AG04449 (cell line): ENCODE data around the gene HNRNPUL2.

Experiments used
- CTCF ChIA-PET: fragments of 350-600 bp; formaldehyde crosslinking; extraction: SDS; loops from one replicate; lab custom pipeline; 2021; ENCODE audit warnings: antibody characterized with exemption; lab: Yijun Ruan, JAX
- POLR2A ChIA-PET: fragments of 400-600, 350-600 bp; formaldehyde crosslinking; extraction: SDS; loops from one replicate; lab custom pipeline; 2020; ENCODE audit warnings: antibody characterized with exemption, inconsistent platforms; lab: Yijun Ruan, JAX
- DNase-seq: peaks from one replicate; pipeline ENCODE4 v3.0.0-alpha.2; 2010; ENCODE audit warnings: low read depth, low spot score
- H3K4me3 ChIP-seq: 2 replicates; pipeline ENCODE4 v1.5.1; 2011; ENCODE audit warnings: low read depth, mild to moderate bottlenecking, control low read depth, low read length
- CTCF ChIP-seq: IDR thresholded peaks from one replicate; pipeline ENCODE4 v1.5.1; 2011; ENCODE audit warnings: mild to moderate bottlenecking, moderate library complexity, low read length, control low read depth, inconsistent platforms; ENCODE audit not compliant: insufficient read depth; ENCODE audit errors: missing control alignments

HNRNPUL2 gene

GRCh38 chr11:62665075-62665598 is 62.1 kb downstream of the HNRNPUL2 start, which contains the start of the genes C11orf98 and CSKMT:
C11orf98 (minus strand) TSS chr11:62665210; CDS start chr11:62665169, 41 bp downstream.
CSKMT (plus strand) TSS chr11:62665312; CDS start chr11:62665880, 568 bp downstream.
- ChIA-PET CTCF (interaction anchor here (0.7 to 6.1 kb wide), 13 partner anchors 11 to 270 kb away, joined by 3 to 26 read pairs (median 3); partner anchors contain the start of genes BSCL2, GNG3 and TUT1), POLR2A (interaction anchor here (0.5 to 3.3 kb wide), 46 partner anchors 8 to 270 kb away, joined by 3 to 58 read pairs (median 6); partner anchors contain the start of genes B3GAT3, EEF1G, GANAB and HNRNPUL2)
- no peak for DNase-seq
- H3K4me3 ChIP-seq, result peak within 1 kb of the TSS; percentile 92
- TF ChIP-seq CTCF, result no peak

GRCh38 chr11:62664405-62665074 is 62.7 kb downstream of the HNRNPUL2 start:
- no peak for TF ChIP-seq CTCF
- no peak for DNase-seq
- H3K4me3 ChIP-seq, result peak overlapping the region; percentile 92
- POLR2A ChIA-PET, result interaction anchor here (0.6 to 3.3 kb wide), 41 partner anchors 7 to 270 kb away, joined by 3 to 58 read pairs (median 8); partner anchors contain the start of genes B3GAT3, EEF1G, GANAB and HNRNPUL2
- CTCF ChIA-PET, result interaction anchor here (0.8 to 6.1 kb wide), 12 partner anchors 10 to 270 kb away, joined by 3 to 26 read pairs (median 3); partner anchors contain the start of genes BSCL2, GNG3 and TUT1
